Body of pancreas (tissue), 4 donors: ENCODE data around the gene TASP1. TPM values are rescaled to one million over a fixed set of nuclear protein-coding genes. Genes with fewer than 3 reads are reported as not detected.

ENCODE experiments used
- ATAC-seq: fragments of 150-250 bp; one replicate; pipeline ENCODE4 v1.9.1; 2016
- DNase-seq, 4 donors: peaks; one replicate each; pipeline ENCODE4 v3.0.0-alpha.2; 2019
- H3K27ac ChIP-seq, 4 donors: fragments of 200-600 bp; sonication (generic); 1 replicate in 3 of 4; 2 replicates in 1 of 4; pipeline versions ENCODE4 v1.5.1 to v1.6.1; 2016 to 2019; ENCODE audit warnings: mild to moderate bottlenecking in 1 of 4, mixed read lengths in 1 of 4, moderate library complexity in 1 of 4
- H3K27me3 ChIP-seq, 2 donors: fragments of 200-600 bp; sonication (generic); one replicate each; pipeline ENCODE4 v1.6.0; 2016; ENCODE audit warnings: mild to moderate bottlenecking in 1 of 2
- H3K36me3 ChIP-seq, 2 donors: fragments of 200-600 bp; sonication (generic); replicated peaks in 1 of 2; 2 replicates each; pipeline ENCODE4 v1.5.1; 2016; ENCODE audit warnings: low read depth in 2 of 2; ENCODE audit not compliant: insufficient read depth in 1 of 2
- H3K4me1 ChIP-seq: fragments of 200-600 bp; sonication (generic); one replicate; pipeline ENCODE4 v1.6.0; 2016
- H3K4me3 ChIP-seq, 2 donors: fragments of 200-600 bp; sonication (generic); 1 replicate in 1 of 2; 2 replicates in 1 of 2; pipeline ENCODE4 v1.5.1; 2016 to 2019
- H3K9me3 ChIP-seq, 3 donors: fragments of 200-600 bp; sonication (generic); 1 replicate in 2 of 3; 2 replicates in 1 of 3; pipeline ENCODE4 v1.5.1; 2016
- POLR2A ChIP-seq, 3 donors: fragments of 450-650 bp; IDR thresholded peaks; one replicate each; pipeline ENCODE4 v1.6.1; 2016; ENCODE audit warnings: antibody characterized with exemption in 3 of 3, mild to moderate bottlenecking in 2 of 3
- WGBS, 2 donors: methylation state at CpG; one replicate each; pipeline ENCODE4 v1.1.5; 2017; 5-methylcytosine and 5-hydroxymethylcytosine counted together
- intact Hi-C: fragments of 100-400 bp; cut with DNase I; formaldehyde crosslinking; loops from one replicate; pipeline ENCODE4 v1.15.1; 2023
- total RNA-seq, 2 donors: library from RNA; depleted of rRNA; stranded (reverse); fragments of >200 nt; gene quantifications; one replicate each; pipeline ENCODE4 v1.1.0, GENCODE V29; 2016
- TF ChIP-seq, protein P1 (sequence below), 7 experiments: fragments of 450-650 bp in 4 of 7; fragments of 200-600 bp in 3 of 7; sonication (generic) in 3 of 7; IDR thresholded peaks; one replicate each; pipeline ENCODE4 v1.5.1; 2016 to 2019; ENCODE audit warnings: antibody characterized with exemption in 7 of 7

TASP1 gene
- total RNA-seq, 2 donors from 2014 or later: 8.0 to 11.5 TPM

DNA sequence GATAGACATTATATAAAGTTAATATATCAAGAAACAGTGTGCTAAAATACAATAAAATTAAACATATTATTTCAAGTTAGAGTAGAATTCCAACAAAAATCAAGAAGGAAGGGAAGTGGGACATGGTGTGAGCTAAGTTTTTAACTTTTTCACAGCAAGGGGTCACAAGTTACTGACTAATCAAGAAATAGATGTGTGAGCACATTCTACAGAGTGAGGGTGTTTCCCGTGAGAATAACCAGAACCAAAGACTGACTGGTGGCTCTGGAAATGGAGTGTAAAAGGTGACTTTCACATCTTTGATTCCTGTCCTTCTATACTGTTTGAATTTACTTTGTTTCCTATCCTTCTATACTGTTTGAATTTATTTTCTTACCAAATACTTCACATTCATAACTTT, 206.6 kb downstream of the TASP1 start:
- peaks cover 0 to 2% of the 10 kb centered on the region in 2 donors for H3K36me3 ChIP-seq
- H3K27ac ChIP-seq: no peak overlapping the region
- TF ChIP-seq, protein P1, sequence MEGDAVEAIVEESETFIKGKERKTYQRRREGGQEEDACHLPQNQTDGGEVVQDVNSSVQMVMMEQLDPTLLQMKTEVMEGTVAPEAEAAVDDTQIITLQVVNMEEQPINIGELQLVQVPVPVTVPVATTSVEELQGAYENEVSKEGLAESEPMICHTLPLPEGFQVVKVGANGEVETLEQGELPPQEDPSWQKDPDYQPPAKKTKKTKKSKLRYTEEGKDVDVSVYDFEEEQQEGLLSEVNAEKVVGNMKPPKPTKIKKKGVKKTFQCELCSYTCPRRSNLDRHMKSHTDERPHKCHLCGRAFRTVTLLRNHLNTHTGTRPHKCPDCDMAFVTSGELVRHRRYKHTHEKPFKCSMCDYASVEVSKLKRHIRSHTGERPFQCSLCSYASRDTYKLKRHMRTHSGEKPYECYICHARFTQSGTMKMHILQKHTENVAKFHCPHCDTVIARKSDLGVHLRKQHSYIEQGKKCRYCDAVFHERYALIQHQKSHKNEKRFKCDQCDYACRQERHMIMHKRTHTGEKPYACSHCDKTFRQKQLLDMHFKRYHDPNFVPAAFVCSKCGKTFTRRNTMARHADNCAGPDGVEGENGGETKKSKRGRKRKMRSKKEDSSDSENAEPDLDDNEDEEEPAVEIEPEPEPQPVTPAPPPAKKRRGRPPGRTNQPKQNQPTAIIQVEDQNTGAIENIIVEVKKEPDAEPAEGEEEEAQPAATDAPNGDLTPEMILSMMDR (IDR thresholded peaks at IDR 0.05): no peak
- TF ChIP-seq POLR2A (IDR thresholded peaks at IDR 0.05): no peak
- 93 to 100% methylated on average over 1 of the region's 1 CpG for WGBS, 2 donors
- no peaks in the 10 kb centered on the region for H3K9me3 ChIP-seq
- DNase-seq: no peak
- ATAC-seq: no peak
- no peaks in the 10 kb centered on the region for H3K27me3 ChIP-seq
- H3K4me3 ChIP-seq: no peak overlapping the region
- no peaks in the 10 kb centered on the region for H3K4me1 ChIP-seq
- intact Hi-C loops: no loop called here

DNA sequence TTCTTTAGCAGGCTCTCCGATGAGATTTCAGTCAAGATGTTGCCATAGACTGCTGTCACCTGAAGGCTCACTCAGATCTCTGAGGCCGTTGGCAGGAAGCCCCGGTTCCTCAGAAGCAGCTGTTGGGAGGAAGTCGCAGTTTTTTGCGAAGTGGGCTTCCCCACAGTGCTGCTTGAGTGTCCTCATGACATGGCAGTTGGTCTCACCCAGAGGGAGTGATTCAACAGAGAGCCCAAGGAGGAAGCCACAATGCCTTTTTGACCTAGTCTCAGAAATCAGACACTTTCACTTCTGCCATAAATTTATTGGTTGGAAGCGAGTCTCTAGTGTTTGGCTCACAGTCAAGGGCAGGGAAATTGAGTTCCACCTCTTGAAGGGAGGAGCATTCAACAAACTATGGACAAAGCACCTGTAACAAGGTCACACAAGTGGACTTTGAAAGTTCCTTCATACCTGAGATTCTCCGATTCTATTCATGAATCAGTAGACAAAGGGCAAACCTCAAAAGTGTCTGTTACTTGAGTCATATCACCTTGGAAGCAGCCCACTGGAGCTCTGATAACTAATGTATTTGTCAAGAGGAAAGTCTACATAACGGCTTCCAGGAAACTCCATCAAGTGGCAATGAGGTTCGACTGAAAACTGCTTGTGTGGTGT, 208.3 kb downstream of the TASP1 start:
- no peak for ATAC-seq
- WGBS, 2 donors: 82 to 88% methylated on average over 8 to 9 of the region's 9 CpGs

DNA sequence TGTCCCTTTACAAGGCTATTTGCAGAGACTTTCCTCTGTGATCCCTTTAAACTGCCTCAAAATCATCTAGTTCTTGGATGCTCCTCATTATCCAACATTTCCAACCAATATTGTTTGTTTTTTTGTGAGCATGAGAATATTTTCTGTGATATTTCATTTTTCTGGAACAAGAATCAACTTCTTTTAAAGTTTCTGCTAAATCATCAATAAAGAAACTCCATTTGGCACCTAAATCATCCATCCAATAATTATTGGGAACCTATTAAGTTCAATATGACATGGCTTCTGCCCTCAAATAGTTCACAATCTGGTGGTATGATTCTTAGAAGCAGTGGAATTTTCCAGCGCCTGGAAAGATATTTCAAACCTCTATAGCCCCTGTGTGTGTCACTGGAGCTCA, 210.0 kb downstream of the TASP1 start:
- intact Hi-C loops: no loop called here
- no peaks in the 10 kb centered on the region for H3K27me3 ChIP-seq
- H3K27ac ChIP-seq: no peak overlapping the region
- no peaks in the 10 kb centered on the region for H3K4me1 ChIP-seq
- ATAC-seq: no peak
- no peak for DNase-seq
- H3K4me3 ChIP-seq: no peak overlapping the region
- H3K36me3 ChIP-seq: no peaks in the 10 kb centered on the region
- WGBS, 2 donors: 91 to 100% methylated on average over 1 of the region's 1 CpG
- H3K9me3 ChIP-seq: no peaks in the 10 kb centered on the region
- TF ChIP-seq, protein P1 (IDR thresholded peaks at IDR 0.05): no peak
- TF ChIP-seq POLR2A (IDR thresholded peaks at IDR 0.05): no peak

More for the DNA sequence above, 208.3 kb downstream of the TASP1 start:
- Histone ChIP-seq H3K9me3 (no peaks in the 10 kb centered on the region), H3K4me1 (no peaks in the 10 kb centered on the region), H3K4me3 (no peak overlapping the region), H3K36me3 (peaks cover 0 to 2% of the 10 kb centered on the region in 2 donors), H3K27ac (no peak overlapping the region), H3K27me3 (no peaks in the 10 kb centered on the region)
- no peak for TF ChIP-seq POLR2A (IDR thresholded peaks at IDR 0.05)
- TF ChIP-seq, protein P1 (IDR thresholded peaks at IDR 0.05): no peak
- DNase-seq: no peak
- intact Hi-C loops: no loop called here

DNA sequence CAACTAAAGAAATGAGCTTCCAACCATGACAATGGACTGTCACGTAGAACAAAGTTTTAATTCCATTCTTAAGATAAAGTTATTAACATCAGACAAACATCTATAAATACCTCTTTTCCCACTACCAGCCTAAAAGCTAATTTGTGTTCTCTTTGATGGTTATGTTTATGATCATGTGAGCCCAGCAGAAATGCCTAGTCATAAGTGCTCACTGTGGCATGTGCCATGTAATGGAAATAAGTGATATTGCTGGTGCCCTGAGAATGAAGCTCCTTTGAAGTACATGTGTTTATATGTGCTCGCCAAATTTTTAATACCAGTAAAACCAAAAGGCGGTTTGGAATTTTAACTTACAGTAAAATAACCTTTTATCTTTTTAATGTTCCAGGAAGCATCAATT, 211.9 kb downstream of the TASP1 start:
- Histone ChIP-seq H3K36me3 (no peaks in the 10 kb centered on the region), H3K27me3 (no peaks in the 10 kb centered on the region), H3K9me3 (no peaks in the 10 kb centered on the region), H3K27ac (no peak overlapping the region), H3K4me3 (no peak overlapping the region), H3K4me1 (no peaks in the 10 kb centered on the region)
- ATAC-seq (no peak), DNase-seq (no peak)
- 91% methylated on average over 3 of the region's 3 CpGs for WGBS, 2 donors
- intact Hi-C loops: no loop called here
- TF ChIP-seq POLR2A (IDR thresholded peaks at IDR 0.05): no peak
- TF ChIP-seq, protein P1 (IDR thresholded peaks at IDR 0.05): no peak
